DOHH2 (cell line): ENCODE measurements around the gene NECAP2.
"Not testable (repeated sequence)": the region's sequence is repeated elsewhere in the genome, so short reads cannot be mapped to it uniquely, and the experiment has no call there.

Experiments
- CTCF ChIP-seq: fragments of 200-600 bp; sonication (generic); IDR thresholded peaks from one replicate; pipeline ENCODE4 v1.5.1; 2014; ENCODE audit warnings: antibody characterized with exemption, mild to moderate bottlenecking, low read depth, low read length; ENCODE audit not compliant: poor library complexity, severe bottlenecking
- EZH2phosphoT487 ChIP-seq: fragments of 200-600 bp; sonication (generic); IDR thresholded peaks from 2 replicates; pipeline ENCODE4 v1.6.1; 2017; ENCODE audit warnings: borderline replicate concordance, mild to moderate bottlenecking, antibody characterized with exemption, low read length, moderate library complexity, mixed read lengths

GRCh38 chr1:16498047-16498446 is 57.5 kb downstream of the NECAP2 start:
- not testable (repeated sequence) for TF ChIP-seq EZH2phosphoT487, CTCF
